Measurements from ENCODE around the gene DUSP8.
A peak's percentile ranks its signal among the peaks of the same experiment; 100 is the strongest.

DUSP8 gene

GRCh38 chr11:1570896-1571759 lies 943 bp downstream of the DUSP8 start (continued):
- TF ChIP-seq ZBTB20 (tag by site-specific recombination; IDR thresholded peaks at IDR 0.05), result peak; percentile 31; the same call in 1 of the 2 replicates
- TF ChIP-seq KLF10 (tag by site-specific recombination; IDR thresholded peaks at IDR 0.05), result no peak
- no peak for TF ChIP-seq ZBTB21 (tag by site-specific recombination; IDR thresholded peaks at IDR 0.05)
- no peak for TF ChIP-seq OSR2 (tag by site-specific recombination; IDR thresholded peaks at IDR 0.05)
- no peak for TF ChIP-seq ZNF19 (tag by site-specific recombination; IDR thresholded peaks at IDR 0.05; ENCODE audit: low read depth)
- no peak for TF ChIP-seq PBX3 (CRISPR knock-in tag; IDR thresholded peaks at IDR 0.05)
- no peak for TF ChIP-seq TRIM28 (IDR thresholded peaks at IDR 0.05; ENCODE audit: borderline replicate concordance, low read length)
- no peak for TF ChIP-seq ZNF521 (tag by site-specific recombination; IDR thresholded peaks at IDR 0.05)
- TF ChIP-seq KLF17 (tag by site-specific recombination; IDR thresholded peaks at IDR 0.05), result no peak
- no peak for TF ChIP-seq ZNF501 (tag by site-specific recombination; IDR thresholded peaks at IDR 0.05)
- no peak for TF ChIP-seq ZNF629 (tag by site-specific recombination; IDR thresholded peaks at IDR 0.05)
- no peak for TF ChIP-seq ZNF677 (tag by site-specific recombination; IDR thresholded peaks at IDR 0.05)
- no peak; the same call in 1 of the 2 replicates for TF ChIP-seq ZSCAN5A (tag by site-specific recombination; IDR thresholded peaks at IDR 0.05)
- no peak for TF ChIP-seq REST (tag by site-specific recombination; IDR thresholded peaks at IDR 0.05)
- TF ChIP-seq ZNF114 (tag by site-specific recombination; IDR thresholded peaks at IDR 0.05), result no peak
- no peak for TF ChIP-seq IKZF3 (tag by site-specific recombination; IDR thresholded peaks at IDR 0.05)
- TF ChIP-seq ZNF157 (tag by site-specific recombination; IDR thresholded peaks at IDR 0.05), result no peak
- no peak for TF ChIP-seq ZNF791 (tag by site-specific recombination; IDR thresholded peaks at IDR 0.05)
- TF ChIP-seq ZFHX2 (tag by site-specific recombination; conservative IDR thresholded peaks at IDR 0.05), result peak; percentile 37
- no peak for TF ChIP-seq ATF2 (tag by site-specific recombination; IDR thresholded peaks at IDR 0.05; ENCODE audit: low read depth)
- no peak for TF ChIP-seq ZNF366 (tag by site-specific recombination; conservative IDR thresholded peaks at IDR 0.05)
- no peak for TF ChIP-seq ZNF449 (tag by site-specific recombination; IDR thresholded peaks at IDR 0.05)
